ENCODE measurements around the gene JMJD1C.

JMJD1C gene

GRCh38 chr10:63137306-63137705 is 328.5 kb downstream of the JMJD1C start:
- DNase-seq (ENCODE audit: low read depth in 2 of 2): no peak

- no peak for DNase-seq (ENCODE audit: low read depth in 2 of 2)
These were observed 331.8 kb downstream of the JMJD1C start for GRCh38 chr10:63133821-63134557.

GRCh38 chr10:63133056-63133820 is 332.5 kb downstream of the JMJD1C start, which contains the start of gene NRBF2:
Gene NRBF2, plus strand, starts transcription at chr10:63133328. Its CDS starts 143 bp downstream, at chr10:63133471.
- DNase-seq (ENCODE audit: low read depth in 2 of 2): peak; percentile 89 to 93

- no peak for DNase-seq (ENCODE audit: low read depth in 2 of 2)
These were observed 333.1 kb downstream of the JMJD1C start for GRCh38 chr10:63132651-63133055.

DNA sequence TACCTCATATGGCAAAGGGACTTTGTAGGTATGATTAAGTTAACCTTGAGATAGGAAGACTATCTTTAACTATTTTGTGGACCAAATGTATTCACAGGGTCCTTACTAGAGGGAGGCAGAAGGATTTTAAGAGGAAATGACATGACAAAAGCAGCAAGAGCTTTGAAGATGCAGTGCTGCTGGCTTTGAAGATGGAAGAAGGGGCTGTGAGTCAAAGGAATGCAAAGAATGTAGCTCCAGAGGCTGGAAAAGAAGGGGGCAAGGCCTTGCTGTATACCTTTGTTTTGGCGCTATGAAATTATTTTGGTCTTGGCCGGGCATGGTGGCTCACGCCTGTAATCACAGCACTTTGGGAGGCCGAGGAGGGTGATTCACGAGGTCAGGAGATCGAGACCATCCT is 335.9 kb downstream of the JMJD1C start:
- no peak for DNase-seq (ENCODE audit: low read depth in 2 of 2)

GRCh38 chr10:63128443-63128842 is 337.3 kb downstream of the JMJD1C start:
- no peak for DNase-seq (ENCODE audit: low read depth in 2 of 2)

GRCh38 chr10:63125459-63125858 is 340.3 kb downstream of the JMJD1C start:
- no peak for DNase-seq (ENCODE audit: low read depth in 2 of 2)

DNA sequence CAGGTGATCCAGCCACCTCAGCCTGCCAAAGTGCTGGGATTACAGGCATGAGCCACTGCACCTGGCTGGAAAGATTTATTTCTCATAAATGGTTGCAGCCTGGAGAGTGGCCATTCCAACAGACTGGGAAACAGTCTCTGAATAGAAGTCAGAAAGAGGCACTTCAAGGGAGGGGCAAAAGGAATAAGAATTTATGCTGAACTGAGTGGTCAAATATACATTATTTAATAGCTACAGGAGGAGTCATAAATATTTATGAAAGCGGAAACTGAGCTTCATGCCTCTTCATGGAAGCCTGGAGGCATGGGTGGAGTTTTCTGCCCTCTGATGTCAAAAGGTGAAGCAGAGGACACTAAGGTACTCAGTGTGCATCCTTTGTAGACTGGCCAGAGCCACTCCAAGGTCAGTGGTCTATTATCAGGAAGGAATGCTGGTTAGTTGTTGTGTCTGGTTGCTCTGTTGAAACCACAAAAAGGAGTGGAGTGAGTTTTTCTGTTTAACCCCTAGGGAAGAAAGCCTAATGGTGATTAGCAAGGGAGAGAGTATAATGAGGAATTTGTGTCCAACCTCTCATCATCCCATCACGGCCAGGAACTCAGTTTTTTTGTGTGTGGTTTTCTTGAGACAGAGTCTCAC is 341.9 kb downstream of the JMJD1C start:
- DNase-seq (ENCODE audit: low read depth in 2 of 2): no peak

GRCh38 chr10:63120554-63120953 is 345.2 kb downstream of the JMJD1C start:
- no peak for DNase-seq (ENCODE audit: low read depth in 2 of 2)

GRCh38 chr10:63119041-63119440 is 346.7 kb downstream of the JMJD1C start:
- no peak for DNase-seq (ENCODE audit: low read depth in 2 of 2)
